ENCODE results near the gene HBD. TPM values are rescaled to one million over a fixed set of nuclear protein-coding genes. Genes with fewer than 3 reads are reported as not detected.

The HBD gene
- total RNA-seq, 6 experiments from 2014 or later, result not detected

DNA sequence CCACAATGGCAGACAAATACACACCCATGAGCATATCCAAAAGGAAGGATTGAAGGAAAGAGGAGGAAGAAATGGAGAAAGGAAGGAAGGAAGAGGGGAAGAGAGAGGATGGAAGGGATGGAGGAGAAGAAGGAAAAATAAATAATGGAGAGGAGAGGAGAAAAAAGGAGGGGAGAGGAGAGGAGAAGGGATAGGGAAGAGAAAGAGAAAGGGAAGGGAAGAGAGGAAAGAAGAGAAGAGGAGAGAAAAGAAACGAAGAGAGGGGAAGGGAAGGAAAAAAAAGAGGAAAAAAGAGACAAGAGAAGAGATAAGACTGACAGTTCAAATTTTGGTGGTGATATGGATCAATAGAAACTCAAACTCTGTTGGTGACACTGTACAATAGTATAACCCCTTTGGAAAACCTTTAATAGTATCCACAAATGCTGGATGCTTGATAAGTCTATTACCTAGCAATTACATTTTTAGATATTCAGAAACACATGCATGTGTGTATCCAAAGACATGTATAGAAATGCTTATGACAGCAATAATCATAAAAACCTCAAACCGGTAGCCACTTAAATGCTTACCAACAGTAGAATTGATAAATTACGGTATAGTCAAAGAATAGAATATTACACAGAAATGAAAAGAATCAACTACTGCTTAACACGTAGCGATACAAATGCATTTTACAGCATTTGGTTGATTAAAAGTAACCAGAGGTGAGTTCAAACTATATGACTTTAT lies 1.2 kb upstream of the HBD start:
- H3K9me3 Mint-ChIP-seq, result no peaks in the 10 kb centered on the region

DNA sequence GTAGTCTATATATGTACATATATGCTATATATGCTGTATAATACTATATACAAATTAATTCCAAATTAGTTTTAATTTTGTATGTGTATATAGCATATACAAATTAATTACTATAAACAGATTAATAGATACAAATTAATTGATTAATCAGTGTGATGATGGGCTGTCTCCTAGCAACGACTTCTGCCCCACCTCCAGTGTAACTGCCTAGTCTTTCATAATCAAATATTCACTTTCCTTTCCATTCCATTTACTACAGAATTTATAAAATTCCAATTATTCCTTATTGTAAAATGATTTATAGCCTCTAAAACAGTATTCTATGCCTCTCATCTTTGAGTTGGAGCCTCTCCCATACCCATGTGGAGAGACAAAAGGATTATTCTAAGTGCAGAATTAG lies 976 bp downstream of the HBD start:
- peaks cover 14% of the 10 kb centered on the region for H3K4me1 Mint-ChIP-seq (ENCODE audit: low read depth)
- no peak overlapping the region for H3K27ac Mint-ChIP-seq
- no peak for DNase-seq
- H3K27me3 Mint-ChIP-seq (ENCODE audit: insufficient read depth), result no peaks in the 10 kb centered on the region
- TF ChIP-seq CTCF (IDR thresholded peaks at IDR 0.05), result no peak
- H3K36me3 Mint-ChIP-seq (ENCODE audit: low read depth), result no peaks in the 10 kb centered on the region
- H3K9me3 Mint-ChIP-seq, result no peaks in the 10 kb centered on the region
- no peak overlapping the region for H3K4me3 Mint-ChIP-seq

More for the DNA sequence above, 1.2 kb upstream of the HBD start:
- Mint-ChIP-seq H3K27ac (no peak overlapping the region), H3K27me3 (ENCODE audit: insufficient read depth) (no peaks in the 10 kb centered on the region), H3K36me3 (ENCODE audit: low read depth) (no peaks in the 10 kb centered on the region), H3K4me1 (ENCODE audit: low read depth) (peaks cover 14% of the 10 kb centered on the region), H3K4me3 (no peak overlapping the region)
- no peak for DNase-seq
- no peak for TF ChIP-seq CTCF (IDR thresholded peaks at IDR 0.05)

DNA sequence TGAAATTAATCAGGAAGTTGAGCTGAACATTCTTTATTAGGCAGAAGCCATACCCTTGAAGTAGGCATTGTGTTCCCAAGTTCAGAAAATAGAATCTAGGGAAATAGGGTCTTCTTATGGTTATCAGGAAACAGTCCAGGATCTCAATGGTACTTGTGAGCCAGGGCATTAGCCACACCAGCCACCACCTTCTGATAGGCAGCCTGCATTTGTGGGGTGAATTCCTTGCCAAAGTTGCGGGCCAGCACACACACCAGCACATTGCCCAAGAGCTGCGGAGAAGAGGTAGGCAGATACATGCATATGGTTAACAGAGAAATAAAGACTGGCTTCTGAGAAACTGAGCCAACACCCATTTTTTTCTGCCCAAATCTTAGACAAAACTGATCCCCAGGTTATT lies 1.5 kb downstream of the HBD start:
- no peak for DNase-seq
- Mint-ChIP-seq H3K4me3 (no peak overlapping the region), H3K36me3 (ENCODE audit: low read depth) (no peaks in the 10 kb centered on the region), H3K9me3 (no peaks in the 10 kb centered on the region), H3K4me1 (ENCODE audit: low read depth) (peaks cover 18% of the 10 kb centered on the region), H3K27me3 (ENCODE audit: insufficient read depth) (no peaks in the 10 kb centered on the region), H3K27ac (no peak overlapping the region)
- TF ChIP-seq CTCF (IDR thresholded peaks at IDR 0.05), result no peak

DNA sequence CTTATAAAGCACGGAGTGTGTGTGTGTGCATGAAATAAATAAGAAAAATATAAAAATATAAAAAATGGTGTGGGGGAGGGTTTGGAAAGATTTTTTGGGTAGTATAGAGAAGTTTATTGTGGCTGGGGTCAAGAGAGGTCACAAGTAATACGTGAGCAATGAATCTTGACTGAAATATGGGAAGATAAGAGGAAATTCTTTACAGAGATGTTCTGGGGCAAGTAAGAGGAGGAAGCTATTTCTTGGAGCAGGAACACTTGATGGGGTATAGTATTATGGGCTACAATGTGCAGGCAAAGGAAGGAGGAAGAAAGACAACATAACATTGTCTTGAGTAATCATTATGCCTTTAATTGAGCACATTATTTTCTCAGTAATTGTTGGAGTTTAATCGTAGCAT lies 2.1 kb downstream of the HBD start:
- no peak for TF ChIP-seq CTCF (IDR thresholded peaks at IDR 0.05)
- no peak overlapping the region for H3K4me3 Mint-ChIP-seq
- no peaks in the 10 kb centered on the region for H3K36me3 Mint-ChIP-seq (ENCODE audit: low read depth)
- no peak overlapping the region for H3K27ac Mint-ChIP-seq
- no peaks in the 10 kb centered on the region for H3K9me3 Mint-ChIP-seq
- H3K4me1 Mint-ChIP-seq (ENCODE audit: low read depth), result peaks cover 22% of the 10 kb centered on the region
- DNase-seq, result no peak
- no peaks in the 10 kb centered on the region for H3K27me3 Mint-ChIP-seq (ENCODE audit: insufficient read depth)

DNA sequence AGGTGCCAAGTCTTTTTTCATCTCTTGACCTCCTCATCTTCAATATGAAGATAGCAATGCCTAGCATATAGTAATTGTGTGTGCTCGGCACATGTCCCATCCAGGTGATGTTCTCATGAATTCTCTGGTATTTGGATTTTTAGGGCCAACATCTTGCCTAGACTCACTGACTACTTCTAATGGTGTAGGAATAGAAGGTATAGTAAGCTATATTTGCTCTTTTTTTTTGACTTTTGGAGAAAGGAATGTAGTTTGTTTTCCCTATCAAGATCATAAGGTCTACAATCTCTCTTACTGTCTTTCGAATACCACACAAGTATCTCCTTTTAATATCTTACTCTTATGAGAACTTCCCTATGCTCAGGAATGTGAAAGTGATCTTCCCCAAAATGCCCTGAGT lies 3.2 kb downstream of the HBD start:
- H3K27ac Mint-ChIP-seq, result no peak overlapping the region
- no peaks in the 10 kb centered on the region for H3K9me3 Mint-ChIP-seq
- no peak for DNase-seq
- TF ChIP-seq CTCF (IDR thresholded peaks at IDR 0.05), result no peak
- H3K4me3 Mint-ChIP-seq, result no peak overlapping the region
- no peaks in the 10 kb centered on the region for H3K36me3 Mint-ChIP-seq (ENCODE audit: low read depth)
- peaks cover 22% of the 10 kb centered on the region for H3K4me1 Mint-ChIP-seq (ENCODE audit: low read depth)
- H3K27me3 Mint-ChIP-seq (ENCODE audit: insufficient read depth), result no peaks in the 10 kb centered on the region

Measured in HFFc6 (cell line).